K562 (cell line): ENCODE measurements around the gene PLCD4. TPM values are rescaled to one million over a fixed set of nuclear protein-coding genes. Genes with fewer than 3 reads are reported as not detected.

Experiments
- ARNT ChIP-seq, 2 experiments: fragments of 450-650 bp; IDR thresholded peaks; 2 replicates each; pipeline ENCODE4 v1.6.1; 2016; ENCODE audit warnings: mild to moderate bottlenecking in 1 of 2
- BHLHE40 ChIP-seq: IDR thresholded peaks from 2 replicates; pipeline ENCODE4 v1.6.1; 2011; ENCODE audit warnings: low read length, improper control_type of control experiment
- CAMTA2 ChIP-seq: fragments of 250-450 bp; sonication (Bioruptor Pico); conservative IDR thresholded peaks from 2 replicates; pipeline ENCODE4 v1.5.1; 2022
- CEBPB ChIP-seq: fragments of 450-650 bp; IDR thresholded peaks from 2 replicates; pipeline ENCODE4 v1.6.1; 2016; ENCODE audit warnings: missing genetic modification characterization, missing compliant biosample characterization
- CXXC5 ChIP-seq: fragments of 250-450 bp; sonication (Bioruptor Pico); IDR thresholded peaks from 2 replicates; pipeline ENCODE4 v1.8.0; 2022; ENCODE audit warnings: inconsistent platforms, mild to moderate bottlenecking, moderate library complexity
- DPF2 ChIP-seq: fragments of 450-650 bp; IDR thresholded peaks from 2 replicates; pipeline ENCODE4 v1.6.1; 2016
- EHMT2 ChIP-seq: fragments of 450-650 bp; IDR thresholded peaks from 2 replicates; pipeline ENCODE4 v1.6.1; 2018; ENCODE audit warnings: antibody characterized with exemption
- KLF10 ChIP-seq: fragments of 250-450 bp; sonication (Bioruptor Pico); IDR thresholded peaks from 2 replicates; pipeline ENCODE4 v1.6.1; 2021; ENCODE audit warnings: matching md5 sums
- MAFF ChIP-seq: IDR thresholded peaks from 2 replicates; pipeline ENCODE4 v1.6.1; 2012; ENCODE audit warnings: low read length, improper control_type of control experiment
- MCM3 ChIP-seq: fragments of 450-650 bp; IDR thresholded peaks from 2 replicates; pipeline ENCODE4 v1.6.1; 2016
- NFXL1 ChIP-seq: fragments of 450-650 bp; formaldehyde crosslinking; IDR thresholded peaks from 2 replicates; pipeline ENCODE4 v1.4.0; 2021; ENCODE audit warnings: mild to moderate bottlenecking
- RB1 ChIP-seq: fragments of 450-650 bp; IDR thresholded peaks from 2 replicates; pipeline ENCODE4 v1.6.1; 2017; ENCODE audit warnings: low read depth, mild to moderate bottlenecking
- RFX1 ChIP-seq: fragments of 450-650 bp; IDR thresholded peaks from 2 replicates; pipeline ENCODE4 v1.6.1; 2016; ENCODE audit warnings: mild to moderate bottlenecking, moderate library complexity
- SLC30A9 ChIP-seq: fragments of 250-450 bp; sonication (Bioruptor Pico); IDR thresholded peaks from 2 replicates; pipeline ENCODE4 v1.8.0; 2022; ENCODE audit warnings: mild to moderate bottlenecking, moderate library complexity
- SMARCE1 ChIP-seq: fragments of 450-650 bp; IDR thresholded peaks from 2 replicates; pipeline ENCODE4 v1.7.1; 2016; ENCODE audit warnings: mild to moderate bottlenecking
- TAF1 ChIP-seq: IDR thresholded peaks from 2 replicates; pipeline ENCODE4 v1.6.1; 2011; ENCODE audit warnings: mild to moderate bottlenecking, low read length, moderate library complexity; ENCODE audit not compliant: insufficient read depth, control insufficient read depth, severe bottlenecking; ENCODE audit errors: extremely low read depth
- ZNF239 ChIP-seq: fragments of 250-450 bp; sonication (Bioruptor Pico); IDR thresholded peaks from 2 replicates; pipeline ENCODE4 v1.4.0; 2020; ENCODE audit warnings: mild to moderate bottlenecking
- ZNF696 ChIP-seq: fragments of 250-450 bp; sonication (Bioruptor Pico); conservative IDR thresholded peaks from 2 replicates; pipeline ENCODE4 v1.4.0; 2020; ENCODE audit warnings: mild to moderate bottlenecking, moderate library complexity
- polyA plus RNA-seq, 8 experiments: library from polyadenylated mRNA; depleted of rRNA in 4 of 8; stranded (reverse) in 5 of 8; unstranded in 3 of 8; fragments of >200 nt; fragmentation: Nextera tagmentation in 2 of 8; fragmentation: Illumina TruSeq in 1 of 8; extraction: Ambion mirVana in 2 of 8; extraction: Trizol in 1 of 8; gene quantifications; 2 replicates each; pipeline versions ENCODE4 v1.2.1 to v1.2.3, GENCODE V29; 2011 to 2014; ENCODE audit warnings: inconsistent platforms in 1 of 8, missing spikeins in 1 of 8
- total RNA-seq, 7 experiments: library from RNA; depleted of rRNA in 6 of 7; stranded (reverse); fragments of >200 nt in 6 of 7; fragmentation: Illumina TruSeq in 2 of 7; extraction: Trizol in 2 of 7; gene quantifications; 2 replicates each; pipeline versions ENCODE4 v1.2.1 to v1.2.3, GENCODE V29; 2011 to 2021; ENCODE audit warnings: low replicate concordance in 1 of 7
- TF ChIP-seq, protein P1 (sequence below): IDR thresholded peaks from 3 replicates; pipeline ENCODE4 v1.6.1; 2011; ENCODE audit warnings: borderline replicate concordance, mild to moderate bottlenecking; ENCODE audit not compliant: insufficient read length, insufficient read depth
- TF ChIP-seq, protein P2 (sequence below): sonication (generic); formaldehyde crosslinking; IDR thresholded peaks from 2 replicates; pipeline ENCODE4 v1.8.1; 2023; ENCODE audit warnings: mild to moderate bottlenecking, missing genetic modification reagents, moderate library complexity
- TF ChIP-seq, protein P3 (sequence below): sonication (generic); formaldehyde crosslinking; IDR thresholded peaks from 2 replicates; pipeline ENCODE4 v1.8.0; 2022; ENCODE audit warnings: missing genetic modification reagents, mild to moderate bottlenecking, moderate library complexity, borderline replicate concordance
- TF ChIP-seq, protein P4 (sequence below), 2 experiments: IDR thresholded peaks in 1 of 2; conservative IDR thresholded peaks in 1 of 2; 2 replicates each; pipeline ENCODE4 v1.6.1; 2016; ENCODE audit warnings: low read depth in 2 of 2, mild to moderate bottlenecking in 1 of 2, missing compliant biosample characterization in 1 of 2, missing genetic modification characterization in 1 of 2, moderate library complexity in 1 of 2
- TF ChIP-seq, protein P5 (sequence below): fragments of 250-450 bp; sonication (Bioruptor Pico); IDR thresholded peaks from 2 replicates; pipeline ENCODE4 v1.4.0; 2020

Gene PLCD4
- total and polyA plus RNA-seq, 9 of the 15 experiments (the other 6 are each of a cell fraction or from before 2014, with no cell fraction given), result 0.13 to 0.38 TPM; not detected in 7

DNA sequence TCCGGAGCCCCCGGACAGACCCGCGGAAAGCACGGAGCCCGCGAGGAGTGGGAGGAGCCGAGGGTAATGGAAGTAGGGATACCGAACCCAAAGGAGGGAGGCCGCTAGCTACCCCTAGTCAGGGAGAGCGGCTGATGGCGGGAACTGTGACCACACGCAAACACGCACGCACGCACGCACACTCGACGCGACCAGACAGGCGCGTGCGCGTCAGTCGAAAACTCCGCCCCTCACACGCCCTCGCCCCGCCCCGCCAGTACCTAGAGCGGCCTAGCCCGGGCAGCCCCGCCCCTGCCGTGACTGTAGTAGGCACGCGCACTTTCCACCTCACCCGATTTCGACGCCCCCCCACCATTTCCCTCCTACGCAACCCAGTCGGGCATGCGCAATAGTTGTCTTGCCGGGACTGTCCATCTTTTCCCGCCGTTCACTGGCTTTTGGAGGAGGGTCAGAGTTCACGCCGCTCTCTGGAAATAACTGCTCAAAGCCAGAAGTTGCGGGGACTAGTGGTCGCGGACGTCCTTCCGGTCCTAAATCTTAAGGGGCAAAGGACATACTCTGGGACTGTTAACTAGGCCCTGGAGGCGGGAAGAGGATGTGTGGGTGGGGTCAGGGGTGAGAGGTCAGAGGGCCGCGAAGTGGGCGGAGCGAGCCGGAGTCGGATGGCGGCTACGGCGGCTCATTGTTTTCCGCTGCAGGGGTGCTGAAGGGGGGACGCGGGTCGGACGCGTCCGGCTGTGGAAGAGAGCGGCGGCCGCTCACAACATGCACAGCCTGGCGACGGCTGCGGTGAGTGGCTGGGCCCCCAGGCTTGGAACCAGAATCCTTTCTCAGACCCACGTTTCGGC, 39.3 kb upstream of the PLCD4 start, which contains the start of the genes CNOT9 and USP37 (continued):
- TF ChIP-seq BHLHE40 (peak; percentile 85), RB1 (peak; percentile 78), CXXC5 (CRISPR knock-in tag) (peak; percentile 99), SMARCE1 (no peak), RFX1 (no peak), MCM3 (no peak), CEBPB (peak; percentile 52; the same call in 1 of the 2 replicates), KLF10 (CRISPR knock-in tag) (no peak), MAFF (no peak), ZNF696 (no peak), TAF1 (peak; percentile 87), NFXL1 (CRISPR knock-in tag) (no peak), ARNT (IDR thresholded peaks at IDR 0.05) (no peak), SLC30A9 (no peak), ZNF239 (CRISPR knock-in tag) (no peak), EHMT2 (no peak), DPF2 (0 out of 2 replicates have a peak, but pooled peaks have one; percentile 9), CAMTA2 (CRISPR knock-in tag) (no peak)
- TF ChIP-seq, protein P1, sequence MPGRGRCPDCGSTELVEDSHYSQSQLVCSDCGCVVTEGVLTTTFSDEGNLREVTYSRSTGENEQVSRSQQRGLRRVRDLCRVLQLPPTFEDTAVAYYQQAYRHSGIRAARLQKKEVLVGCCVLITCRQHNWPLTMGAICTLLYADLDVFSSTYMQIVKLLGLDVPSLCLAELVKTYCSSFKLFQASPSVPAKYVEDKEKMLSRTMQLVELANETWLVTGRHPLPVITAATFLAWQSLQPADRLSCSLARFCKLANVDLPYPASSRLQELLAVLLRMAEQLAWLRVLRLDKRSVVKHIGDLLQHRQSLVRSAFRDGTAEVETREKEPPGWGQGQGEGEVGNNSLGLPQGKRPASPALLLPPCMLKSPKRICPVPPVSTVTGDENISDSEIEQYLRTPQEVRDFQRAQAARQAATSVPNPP, result no peak
- TF ChIP-seq, protein P2, sequence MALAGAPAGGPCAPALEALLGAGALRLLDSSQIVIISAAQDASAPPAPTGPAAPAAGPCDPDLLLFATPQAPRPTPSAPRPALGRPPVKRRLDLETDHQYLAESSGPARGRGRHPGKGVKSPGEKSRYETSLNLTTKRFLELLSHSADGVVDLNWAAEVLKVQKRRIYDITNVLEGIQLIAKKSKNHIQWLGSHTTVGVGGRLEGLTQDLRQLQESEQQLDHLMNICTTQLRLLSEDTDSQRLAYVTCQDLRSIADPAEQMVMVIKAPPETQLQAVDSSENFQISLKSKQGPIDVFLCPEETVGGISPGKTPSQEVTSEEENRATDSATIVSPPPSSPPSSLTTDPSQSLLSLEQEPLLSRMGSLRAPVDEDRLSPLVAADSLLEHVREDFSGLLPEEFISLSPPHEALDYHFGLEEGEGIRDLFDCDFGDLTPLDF (CRISPR knock-in tag), result peak; percentile 97
- TF ChIP-seq, protein P3, sequence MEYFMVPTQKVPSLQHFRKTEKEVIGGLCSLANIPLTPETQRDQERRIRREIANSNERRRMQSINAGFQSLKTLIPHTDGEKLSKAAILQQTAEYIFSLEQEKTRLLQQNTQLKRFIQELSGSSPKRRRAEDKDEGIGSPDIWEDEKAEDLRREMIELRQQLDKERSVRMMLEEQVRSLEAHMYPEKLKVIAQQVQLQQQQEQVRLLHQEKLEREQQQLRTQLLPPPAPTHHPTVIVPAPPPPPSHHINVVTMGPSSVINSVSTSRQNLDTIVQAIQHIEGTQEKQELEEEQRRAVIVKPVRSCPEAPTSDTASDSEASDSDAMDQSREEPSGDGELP, result peak; percentile 83; the same call in 1 of the 2 replicates
- TF ChIP-seq, protein P4, sequence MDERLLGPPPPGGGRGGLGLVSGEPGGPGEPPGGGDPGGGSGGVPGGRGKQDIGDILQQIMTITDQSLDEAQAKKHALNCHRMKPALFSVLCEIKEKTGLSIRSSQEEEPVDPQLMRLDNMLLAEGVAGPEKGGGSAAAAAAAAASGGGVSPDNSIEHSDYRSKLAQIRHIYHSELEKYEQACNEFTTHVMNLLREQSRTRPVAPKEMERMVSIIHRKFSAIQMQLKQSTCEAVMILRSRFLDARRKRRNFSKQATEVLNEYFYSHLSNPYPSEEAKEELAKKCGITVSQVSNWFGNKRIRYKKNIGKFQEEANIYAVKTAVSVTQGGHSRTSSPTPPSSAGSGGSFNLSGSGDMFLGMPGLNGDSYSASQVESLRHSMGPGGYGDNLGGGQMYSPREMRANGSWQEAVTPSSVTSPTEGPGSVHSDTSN (CRISPR knock-in tag; IDR thresholded peaks at IDR 0.05; ENCODE audit: low read depth), result no peak
- TF ChIP-seq, protein P4 (tag; conservative IDR thresholded peaks at IDR 0.05; ENCODE audit: low read depth), result no peak
- TF ChIP-seq, protein P5, sequence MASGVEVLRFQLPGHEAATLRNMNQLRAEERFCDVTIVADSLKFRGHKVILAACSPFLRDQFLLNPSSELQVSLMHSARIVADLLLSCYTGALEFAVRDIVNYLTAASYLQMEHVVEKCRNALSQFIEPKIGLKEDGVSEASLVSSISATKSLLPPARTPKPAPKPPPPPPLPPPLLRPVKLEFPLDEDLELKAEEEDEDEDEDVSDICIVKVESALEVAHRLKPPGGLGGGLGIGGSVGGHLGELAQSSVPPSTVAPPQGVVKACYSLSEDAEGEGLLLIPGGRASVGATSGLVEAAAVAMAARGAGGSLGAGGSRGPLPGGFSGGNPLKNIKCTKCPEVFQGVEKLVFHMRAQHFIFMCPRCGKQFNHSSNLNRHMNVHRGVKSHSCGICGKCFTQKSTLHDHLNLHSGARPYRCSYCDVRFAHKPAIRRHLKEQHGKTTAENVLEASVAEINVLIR (CRISPR knock-in tag), result no peak
